ENCODE measurements around the gene CLCNKA.

Gene CLCNKA

GRCh38 chr1:16009678-16010077 is 12.2 kb upstream of the CLCNKA start:
- TF ChIP-seq, protein P1, sequence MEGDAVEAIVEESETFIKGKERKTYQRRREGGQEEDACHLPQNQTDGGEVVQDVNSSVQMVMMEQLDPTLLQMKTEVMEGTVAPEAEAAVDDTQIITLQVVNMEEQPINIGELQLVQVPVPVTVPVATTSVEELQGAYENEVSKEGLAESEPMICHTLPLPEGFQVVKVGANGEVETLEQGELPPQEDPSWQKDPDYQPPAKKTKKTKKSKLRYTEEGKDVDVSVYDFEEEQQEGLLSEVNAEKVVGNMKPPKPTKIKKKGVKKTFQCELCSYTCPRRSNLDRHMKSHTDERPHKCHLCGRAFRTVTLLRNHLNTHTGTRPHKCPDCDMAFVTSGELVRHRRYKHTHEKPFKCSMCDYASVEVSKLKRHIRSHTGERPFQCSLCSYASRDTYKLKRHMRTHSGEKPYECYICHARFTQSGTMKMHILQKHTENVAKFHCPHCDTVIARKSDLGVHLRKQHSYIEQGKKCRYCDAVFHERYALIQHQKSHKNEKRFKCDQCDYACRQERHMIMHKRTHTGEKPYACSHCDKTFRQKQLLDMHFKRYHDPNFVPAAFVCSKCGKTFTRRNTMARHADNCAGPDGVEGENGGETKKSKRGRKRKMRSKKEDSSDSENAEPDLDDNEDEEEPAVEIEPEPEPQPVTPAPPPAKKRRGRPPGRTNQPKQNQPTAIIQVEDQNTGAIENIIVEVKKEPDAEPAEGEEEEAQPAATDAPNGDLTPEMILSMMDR (IDR thresholded peaks at IDR 0.05; ENCODE audit: poor library complexity, severe bottlenecking): no peak
- H3K36me3 ChIP-seq (ENCODE audit: low read depth): no peaks in the 10 kb centered on the region
- ATAC-seq (ENCODE audit: low read depth): no peak
- no peak overlapping the region for H3K27ac ChIP-seq (ENCODE audit: poor library complexity, severe bottlenecking)
- H3K4me1 ChIP-seq (ENCODE audit: insufficient read depth, poor library complexity, severe bottlenecking): peaks cover 4% of the 10 kb centered on the region
- H3K9me3 ChIP-seq (ENCODE audit: severe bottlenecking): no peaks in the 10 kb centered on the region
- no peak overlapping the region for H3K4me3 ChIP-seq (ENCODE audit: severe bottlenecking)
- DNase-seq (ENCODE audit: low spot score): no peak
- H3K27me3 ChIP-seq (ENCODE audit: insufficient read depth, poor library complexity, severe bottlenecking): no peaks in the 10 kb centered on the region

GRCh38 chr1:16010837-16011236 is 11.0 kb upstream of the CLCNKA start:
- Histone ChIP-seq H3K36me3 (ENCODE audit: low read depth) (no peaks in the 10 kb centered on the region), H3K27me3 (ENCODE audit: insufficient read depth, poor library complexity, severe bottlenecking) (no peaks in the 10 kb centered on the region), H3K27ac (ENCODE audit: poor library complexity, severe bottlenecking) (no peak overlapping the region), H3K4me3 (ENCODE audit: severe bottlenecking) (no peak overlapping the region), H3K9me3 (ENCODE audit: severe bottlenecking) (no peaks in the 10 kb centered on the region), H3K4me1 (ENCODE audit: insufficient read depth, poor library complexity, severe bottlenecking) (peaks cover 6% of the 10 kb centered on the region)
- TF ChIP-seq, protein P1 (IDR thresholded peaks at IDR 0.05; ENCODE audit: poor library complexity, severe bottlenecking): no peak
- ATAC-seq (ENCODE audit: low read depth) (no peak), DNase-seq (ENCODE audit: low spot score) (no peak)

- DNase-seq (ENCODE audit: low spot score) (no peak), ATAC-seq (ENCODE audit: low read depth) (no peak)
- Histone ChIP-seq H3K9me3 (ENCODE audit: severe bottlenecking) (no peaks in the 10 kb centered on the region), H3K4me3 (ENCODE audit: severe bottlenecking) (no peak overlapping the region), H3K4me1 (ENCODE audit: insufficient read depth, poor library complexity, severe bottlenecking) (peaks cover 10% of the 10 kb centered on the region), H3K27ac (ENCODE audit: poor library complexity, severe bottlenecking) (no peak overlapping the region), H3K27me3 (ENCODE audit: insufficient read depth, poor library complexity, severe bottlenecking) (no peaks in the 10 kb centered on the region), H3K36me3 (ENCODE audit: low read depth) (no peaks in the 10 kb centered on the region)
- TF ChIP-seq, protein P1 (IDR thresholded peaks at IDR 0.05; ENCODE audit: poor library complexity, severe bottlenecking): no peak
Measured at GRCh38 chr1:16011936-16012589, 9.8 kb upstream of the CLCNKA start.

DNA sequence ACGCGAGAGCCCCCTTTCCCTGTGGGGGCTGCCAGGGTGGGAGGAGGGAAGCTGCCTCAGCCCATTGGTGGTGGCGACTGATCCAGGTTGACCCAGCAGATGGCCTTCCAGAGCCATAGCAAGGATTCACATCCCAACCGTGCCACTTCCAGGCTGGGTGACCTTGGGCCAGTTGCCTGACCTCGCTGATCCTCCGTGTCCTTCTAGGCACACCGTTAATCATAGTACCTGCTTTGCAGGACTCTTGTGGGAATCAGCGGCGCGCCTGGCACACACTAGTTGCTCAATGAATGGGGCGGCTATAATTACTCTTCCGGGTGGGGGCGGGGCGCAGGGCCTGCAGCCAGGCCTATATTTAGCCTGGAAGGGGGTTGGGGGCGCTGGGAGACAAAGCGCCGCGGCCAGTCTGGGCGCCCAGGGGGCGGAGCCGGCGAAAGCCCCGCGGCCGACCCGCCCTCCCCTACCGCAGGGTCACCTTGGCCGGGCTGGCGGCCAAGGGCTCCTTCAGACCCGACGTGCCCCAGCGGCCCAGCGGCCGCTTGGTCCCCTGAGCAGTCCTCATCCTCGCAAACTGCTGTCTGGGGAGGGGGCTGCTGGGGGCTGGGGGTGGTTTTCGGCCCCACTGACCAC is 9.1 kb upstream of the CLCNKA start:
- no peak overlapping the region for H3K27ac ChIP-seq (ENCODE audit: poor library complexity, severe bottlenecking)
- H3K4me3 ChIP-seq (ENCODE audit: severe bottlenecking): peak overlapping the region; percentile 19
- no peaks in the 10 kb centered on the region for H3K9me3 ChIP-seq (ENCODE audit: severe bottlenecking)
- DNase-seq (ENCODE audit: low spot score): no peak
- no peaks in the 10 kb centered on the region for H3K27me3 ChIP-seq (ENCODE audit: insufficient read depth, poor library complexity, severe bottlenecking)
- ATAC-seq (ENCODE audit: low read depth): peak; percentile 32
- H3K36me3 ChIP-seq (ENCODE audit: low read depth): no peaks in the 10 kb centered on the region
- H3K4me1 ChIP-seq (ENCODE audit: insufficient read depth, poor library complexity, severe bottlenecking): peaks cover 6% of the 10 kb centered on the region
- TF ChIP-seq, protein P1 (IDR thresholded peaks at IDR 0.05; ENCODE audit: poor library complexity, severe bottlenecking): peak; percentile 4

All from RWPE2 (cell line).